Lung (tissue), 12 donors: Measurements from ENCODE around the gene LIMA1. TPM values are rescaled to one million over a fixed set of nuclear protein-coding genes. Genes with fewer than 3 reads are reported as not detected.

Experiments
- ATAC-seq: fragments of 200-7000 bp; cut with Tn5 transposase; one replicate; pipeline ENCODE4 v1.9.1; 2020; ENCODE audit warnings: moderate number of reproducible peaks; ENCODE audit not compliant: insufficient read depth, low FRiP score
- DNase-seq, 3 donors: peaks; one replicate each; pipeline ENCODE4 v3.0.0-alpha.2; 2013 to 2017
- H3K27ac ChIP-seq, 2 donors: one replicate each; pipeline ENCODE4 v1.5.1; 2013; ENCODE audit warnings: mild to moderate bottlenecking in 2 of 2, moderate library complexity in 2 of 2, control low read depth in 1 of 2, inconsistent platforms in 1 of 2, low read depth in 1 of 2, low read length in 1 of 2
- H3K27me3 ChIP-seq, 3 donors: one replicate each; pipeline ENCODE4 v1.5.1; 2013; ENCODE audit warnings: low read length in 2 of 3; ENCODE audit not compliant: control insufficient read depth in 3 of 3, insufficient read depth in 3 of 3
- H3K36me3 ChIP-seq, 4 donors: one replicate each; pipeline ENCODE4 v1.5.1; 2013; ENCODE audit warnings: low read length in 4 of 4, mild to moderate bottlenecking in 1 of 4, moderate library complexity in 1 of 4; ENCODE audit not compliant: control insufficient read depth in 4 of 4, insufficient read depth in 4 of 4
- H3K4me1 ChIP-seq, 5 donors: one replicate each; pipeline ENCODE4 v1.5.1; 2013; ENCODE audit warnings: low read length in 5 of 5, mild to moderate bottlenecking in 2 of 5, moderate library complexity in 1 of 5; ENCODE audit not compliant: control insufficient read depth in 5 of 5, insufficient read depth in 5 of 5
- H3K4me3 ChIP-seq: one replicate; pipeline ENCODE4 v1.5.1; 2013; ENCODE audit warnings: mild to moderate bottlenecking, control low read depth, moderate library complexity
- H3K9ac ChIP-seq, 2 donors: one replicate each; pipeline ENCODE4 v1.5.1; 2013; ENCODE audit warnings: low read length in 2 of 2, control low read depth in 1 of 2; ENCODE audit not compliant: insufficient read depth in 1 of 2
- H3K9me3 ChIP-seq, 4 donors: one replicate each; pipeline ENCODE4 v1.5.1; 2013; ENCODE audit warnings: low read length in 3 of 4, mild to moderate bottlenecking in 1 of 4, moderate library complexity in 1 of 4; ENCODE audit not compliant: control insufficient read depth in 4 of 4, insufficient read depth in 3 of 4
- CTCF ChIP-seq: IDR thresholded peaks from 2 replicates; pipeline ENCODE4 v1.5.1; 2012; ENCODE audit warnings: mild to moderate bottlenecking; ENCODE audit errors: control extremely low read depth, extremely low read depth
- WGBS, 2 donors: extraction: QIAGEN DNeasy Blood & Tissue Kit; methylation state at CpG; one replicate each; pipeline ENCODE4 v1.1.7; 2013; 5-methylcytosine and 5-hydroxymethylcytosine counted together
- polyA plus RNA-seq, 2 donors: library from polyadenylated mRNA; stranded (reverse); fragments of 200-250 nt; gene quantifications; one replicate each; pipeline ENCODE4 v1.2.1, GENCODE V29; 2013
- total RNA-seq, 2 donors: library from RNA; depleted of rRNA in 1 of 2; stranded (reverse); fragments of >200 nt in 1 of 2; gene quantifications; one replicate each; pipeline ENCODE4 v1.2.1, GENCODE V29; 2014 to 2021
- donor health status: control.
- donor health status: control.
- donor health status: Bipolar disorder and iron deficiency.
- donor health status: healthy.
- donor health status: DM: yes; HTN: yes; CAD: no.

The LIMA1 gene
- total and polyA plus RNA-seq, 4 donors, result 25.0 to 69.7 (median 45.7) TPM

- WGBS, 2 donors, result 92 to 100% methylated on average over 1 of the region's 1 CpG
- DNase-seq (no peak), ATAC-seq (no peak)
- no peaks in the 10 kb centered on the region for H3K9me3 ChIP-seq
- peaks cover 0 to 8% (median 4%) of the 10 kb centered on the region in 4 donors for H3K36me3 ChIP-seq
- H3K9ac ChIP-seq, result no peak overlapping the region
- H3K4me3 ChIP-seq, result no peak overlapping the region
- H3K27ac ChIP-seq, result no peak overlapping the region
- H3K27me3 ChIP-seq, result no peaks in the 10 kb centered on the region
- peaks cover 0 to 5% (median 0%) of the 10 kb centered on the region in 5 donors for H3K4me1 ChIP-seq
- no peak for TF ChIP-seq CTCF
Observed at GRCh38 chr12:50190859-50191258, 92.5 kb downstream of the LIMA1 start.

- no peak overlapping the region for H3K9ac ChIP-seq
- ATAC-seq (no peak), DNase-seq (no peak)
- peaks cover 0 to 6% (median 0%) of the 10 kb centered on the region in 5 donors for H3K4me1 ChIP-seq
- H3K27me3 ChIP-seq, result no peaks in the 10 kb centered on the region
- TF ChIP-seq CTCF, result no peak
- H3K9me3 ChIP-seq, result no peaks in the 10 kb centered on the region
- H3K4me3 ChIP-seq, result no peak overlapping the region
- H3K27ac ChIP-seq, result no peak overlapping the region
- 84 to 89% methylated on average over 5 of the region's 5 CpGs for WGBS, 2 donors
- peaks cover 0 to 7% (median 3%) of the 10 kb centered on the region in 4 donors for H3K36me3 ChIP-seq
Observed at GRCh38 chr12:50188875-50189575, 94.3 kb downstream of the LIMA1 start.

- TF ChIP-seq CTCF, result no peak
- DNase-seq, result no peak
- ATAC-seq, result no peak
Observed at GRCh38 chr12:50188241-50188781, 95.0 kb downstream of the LIMA1 start.

More at GRCh38 chr12:50188241-50188781, 95.0 kb downstream of the LIMA1 start:
- no peaks in the 10 kb centered on the region for H3K9me3 ChIP-seq
- H3K4me1 ChIP-seq, result peaks cover 0 to 6% (median 0%) of the 10 kb centered on the region in 5 donors
- H3K9ac ChIP-seq, result no peak overlapping the region
- peaks cover 0 to 7% (median 2%) of the 10 kb centered on the region in 4 donors for H3K36me3 ChIP-seq
- WGBS, 2 donors, result 67 to 83% methylated on average over 4 of the region's 4 CpGs
- no peaks in the 10 kb centered on the region for H3K27me3 ChIP-seq
- peak overlapping the region in 1 of 2 donors; percentile 2 for H3K27ac ChIP-seq
- H3K4me3 ChIP-seq, result no peak overlapping the region
